Amniotic stem cell (primary cell): ENCODE measurements around the gene SMIM21.

Source experiments
- DNase-seq: peaks from one replicate; lab custom pipeline; 2025; lab: John Stamatoyannopoulos, UW

Gene SMIM21

DNA sequence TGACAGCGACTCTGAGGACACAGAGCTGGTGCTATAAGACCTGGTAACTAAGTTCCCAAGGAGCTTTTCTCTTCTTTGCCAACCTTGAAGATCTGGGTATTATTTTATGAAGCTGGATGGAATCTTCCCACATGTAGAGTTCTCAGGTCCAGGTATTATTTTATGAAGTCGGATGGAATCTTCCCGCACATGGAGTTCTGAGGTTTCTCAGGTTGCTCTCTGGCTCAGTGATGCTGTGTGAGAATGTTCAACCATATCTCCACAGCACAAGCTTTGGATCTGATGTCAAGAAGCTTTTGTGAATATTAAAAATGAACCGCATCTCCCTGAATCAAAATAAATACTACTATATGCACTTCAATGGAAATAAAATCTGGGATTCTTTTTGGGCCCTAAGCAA lies at the start of gene SMIM21:
Gene SMIM21 (minus strand): TSS at position 101 of the 400 bp plus-strand sequence. CDS start 140 bp downstream, outside the sequence.
- DNase-seq = no peak

DNA sequence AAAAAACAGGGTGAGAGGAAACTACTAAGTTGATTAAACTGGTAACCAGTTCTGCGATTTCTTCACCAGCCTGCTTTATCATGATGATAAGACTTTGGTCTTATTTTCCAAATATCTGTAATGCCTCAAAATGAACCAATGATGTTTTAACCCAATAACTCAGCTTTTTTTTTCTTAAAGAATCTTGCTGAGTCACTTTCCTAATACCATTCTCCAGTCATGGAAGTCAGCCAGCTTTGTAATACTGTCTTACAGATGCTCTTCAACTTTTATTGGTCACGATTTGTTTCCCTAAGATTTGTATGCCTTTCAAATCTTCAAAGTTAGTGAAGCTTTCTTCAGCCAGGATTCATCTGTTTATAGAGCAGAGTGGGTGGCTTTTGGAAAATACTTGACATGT lies 47.7 kb upstream of the SMIM21 start:
- DNase-seq = peak; percentile 53

DNA sequence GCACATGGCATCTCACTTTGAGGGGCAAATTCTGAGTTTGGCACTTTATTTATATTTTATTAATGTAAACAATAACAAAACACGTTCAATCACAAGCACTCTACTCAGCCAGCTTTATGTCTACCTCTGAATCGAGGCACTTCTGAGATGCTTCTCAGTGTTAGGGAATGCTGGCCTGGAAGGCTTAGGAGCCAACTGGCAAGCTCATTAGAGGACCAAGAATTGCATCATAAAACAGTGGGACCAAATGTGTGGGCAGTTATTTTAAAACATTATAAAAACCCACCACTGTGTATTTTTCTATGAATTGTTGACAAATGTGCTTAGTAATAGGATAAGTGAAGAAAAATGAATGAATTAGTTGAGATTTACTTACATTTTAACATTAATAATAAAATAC lies 46.8 kb upstream of the SMIM21 start:
- no peak for DNase-seq

DNA sequence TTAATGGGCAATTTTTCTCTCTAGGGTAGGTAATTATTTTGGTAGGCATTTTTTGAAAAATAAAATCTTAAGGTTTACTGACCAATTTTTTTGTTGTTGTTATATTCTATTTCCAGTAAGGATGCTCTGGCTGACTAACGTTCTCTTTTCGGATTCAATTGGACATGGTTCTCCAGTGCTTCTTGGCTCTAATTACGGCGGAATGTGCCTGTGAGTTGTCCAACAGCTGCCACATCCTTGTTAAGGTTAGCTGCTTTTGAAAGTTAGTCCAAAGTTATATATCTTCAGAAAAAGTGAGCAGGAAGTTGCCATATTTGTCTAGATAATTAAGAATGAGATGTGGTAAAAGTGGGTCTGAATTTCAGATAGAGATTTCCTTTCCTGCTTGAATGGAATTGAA lies 45.8 kb upstream of the SMIM21 start:
- no peak for DNase-seq

DNA sequence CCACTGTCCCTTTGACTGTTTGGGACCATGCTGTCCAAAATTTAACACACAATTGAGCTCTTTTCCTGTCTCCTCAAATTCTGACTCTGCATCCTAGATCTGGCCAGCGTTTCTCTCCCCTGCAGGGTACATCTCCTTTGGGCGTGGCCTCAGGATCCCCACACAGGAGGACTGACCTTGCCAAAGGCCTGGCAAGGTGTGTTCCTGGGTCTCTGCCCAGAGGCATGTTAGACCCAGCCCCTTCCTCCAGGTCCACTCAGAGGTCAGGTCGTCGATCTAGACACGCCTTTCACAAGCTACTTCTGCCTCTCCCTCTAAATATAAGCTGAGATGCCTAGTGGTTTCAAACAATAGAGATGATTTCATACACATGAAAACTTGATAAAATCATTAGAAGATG lies 45.4 kb upstream of the SMIM21 start:
- DNase-seq = no peak

DNA sequence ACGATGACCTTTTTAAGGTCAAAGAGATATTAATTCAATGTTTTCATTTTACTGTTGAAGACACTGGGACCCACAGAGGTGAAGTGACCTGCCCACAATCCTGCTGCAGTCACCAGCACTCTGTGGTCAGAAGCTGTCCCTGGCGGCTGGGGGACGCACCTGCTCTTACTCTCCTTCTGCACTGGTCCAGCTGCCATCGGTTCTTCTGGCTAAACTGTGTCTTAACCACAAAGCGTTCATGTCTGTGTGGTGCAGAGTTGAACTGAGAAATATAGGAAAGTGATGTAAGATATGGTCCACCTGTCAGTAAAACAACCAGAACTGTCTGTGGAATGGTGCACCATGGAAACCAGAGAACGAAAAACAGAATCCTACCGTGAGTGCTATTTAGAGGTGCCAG lies 44.9 kb upstream of the SMIM21 start:
- no peak for DNase-seq

DNA sequence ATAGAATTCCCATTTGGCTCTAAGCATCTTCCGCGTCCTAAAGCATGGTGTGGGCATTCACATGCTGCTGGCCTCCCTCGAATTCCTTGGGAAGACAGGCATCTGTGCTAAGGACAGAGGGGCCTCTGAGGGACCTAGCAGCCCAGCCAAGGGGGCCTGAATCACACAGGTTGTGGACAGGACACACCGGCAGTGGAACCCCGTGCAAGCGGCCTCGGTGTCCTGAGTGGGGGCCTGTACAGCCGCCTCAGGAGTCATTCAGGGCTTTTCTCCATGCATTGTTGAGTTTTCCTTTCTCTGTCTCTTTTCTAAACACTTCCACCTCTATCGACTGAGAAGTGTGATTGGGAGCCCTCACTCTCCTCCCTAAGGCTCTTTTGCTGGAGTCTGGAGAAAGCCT lies 44.3 kb upstream of the SMIM21 start:
- no peak for DNase-seq

DNA sequence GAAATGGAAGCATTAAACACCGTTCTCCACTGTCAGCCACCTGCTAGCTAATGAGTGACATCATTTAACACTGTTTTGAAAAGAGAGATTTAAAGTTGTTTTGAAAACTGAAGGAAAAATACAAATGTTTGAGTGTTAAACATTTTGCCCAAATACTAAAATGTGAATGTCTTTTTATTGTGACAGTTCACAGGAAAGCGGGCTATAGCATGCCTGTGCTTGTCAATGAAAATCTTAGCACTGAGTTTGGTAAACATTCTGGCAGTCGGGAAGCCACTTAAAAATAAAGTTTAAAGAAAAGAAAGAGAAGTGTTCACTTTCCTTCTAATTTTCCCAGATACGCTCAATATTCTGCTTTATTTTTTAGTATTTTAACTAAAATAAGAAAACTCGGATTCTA lies 40.3 kb upstream of the SMIM21 start:
- no peak for DNase-seq

DNA sequence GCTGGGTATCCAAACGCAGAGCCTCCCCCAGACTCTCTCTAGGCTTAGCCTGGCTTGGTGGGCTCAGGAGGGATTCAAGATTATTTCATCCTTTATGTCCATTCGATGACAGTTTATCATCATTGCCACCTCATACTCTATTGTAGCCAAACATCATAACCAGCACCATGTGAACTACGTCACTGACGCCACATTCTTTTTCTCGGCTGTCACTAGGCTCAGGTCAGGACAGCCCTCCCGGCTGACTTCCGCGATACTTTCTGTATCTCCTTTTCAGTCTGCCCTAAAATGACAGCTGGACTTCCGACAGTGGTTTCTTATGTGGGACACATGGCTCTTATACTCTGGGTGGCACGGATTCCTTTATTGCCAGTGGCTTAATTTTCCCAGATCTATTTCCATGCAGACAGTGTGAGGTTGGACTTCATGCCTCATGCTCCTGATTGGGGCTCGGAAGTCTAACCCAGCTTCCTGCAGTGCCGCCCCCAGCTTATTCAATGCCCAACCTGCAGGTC lies 39.8 kb upstream of the SMIM21 start:
- no peak for DNase-seq

DNA sequence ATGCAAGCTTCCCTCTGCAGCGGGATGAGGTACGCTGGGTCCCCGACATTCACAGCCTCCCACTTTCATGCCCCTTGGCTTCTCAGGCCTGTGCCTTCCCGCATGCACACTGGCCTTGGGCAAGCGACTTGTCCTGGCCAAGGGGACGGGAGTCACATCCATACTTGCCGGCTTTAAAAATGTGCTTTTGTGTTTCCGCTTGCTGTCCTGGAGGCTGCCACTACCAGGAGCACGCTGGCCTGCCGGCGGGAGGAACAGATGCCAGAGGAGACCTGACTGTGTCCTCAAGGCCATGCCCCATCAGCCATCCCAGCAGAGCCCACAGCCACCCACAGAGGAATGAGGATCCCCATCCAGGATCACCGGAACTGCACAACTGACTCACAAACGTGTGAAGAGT lies 36.9 kb upstream of the SMIM21 start:
- no peak for DNase-seq

DNA sequence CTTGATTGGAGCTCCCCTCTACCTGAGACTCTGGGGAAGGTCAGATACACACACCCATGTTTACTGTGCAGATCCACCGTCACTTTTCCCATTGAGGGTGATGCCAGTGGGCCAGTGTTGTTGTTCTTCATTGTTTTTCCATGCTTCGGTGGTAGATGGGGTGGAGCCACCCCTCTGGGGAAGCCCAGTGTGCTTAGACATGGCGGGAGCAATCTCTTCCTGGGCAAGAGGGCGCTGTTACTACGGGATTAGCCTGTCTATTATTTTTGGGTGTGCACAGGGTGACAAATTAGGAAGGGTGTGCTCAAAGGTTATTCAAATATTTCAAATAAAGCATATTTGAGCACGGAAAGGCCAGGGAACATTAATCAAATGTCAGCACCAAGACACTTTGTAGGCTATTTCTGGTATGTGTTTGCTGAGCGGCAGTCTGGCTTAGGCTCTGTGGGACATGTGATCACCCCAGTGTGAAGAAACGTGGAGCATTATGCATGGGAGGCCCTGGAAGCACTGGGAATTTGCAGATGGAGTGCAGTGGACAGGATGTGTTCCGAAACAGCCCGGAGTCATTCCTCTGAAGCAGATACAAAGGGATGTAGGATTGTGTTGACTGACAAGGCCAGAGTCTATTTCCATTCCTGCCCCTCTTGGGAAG lies 34.8 kb upstream of the SMIM21 start:
- no peak for DNase-seq

DNA sequence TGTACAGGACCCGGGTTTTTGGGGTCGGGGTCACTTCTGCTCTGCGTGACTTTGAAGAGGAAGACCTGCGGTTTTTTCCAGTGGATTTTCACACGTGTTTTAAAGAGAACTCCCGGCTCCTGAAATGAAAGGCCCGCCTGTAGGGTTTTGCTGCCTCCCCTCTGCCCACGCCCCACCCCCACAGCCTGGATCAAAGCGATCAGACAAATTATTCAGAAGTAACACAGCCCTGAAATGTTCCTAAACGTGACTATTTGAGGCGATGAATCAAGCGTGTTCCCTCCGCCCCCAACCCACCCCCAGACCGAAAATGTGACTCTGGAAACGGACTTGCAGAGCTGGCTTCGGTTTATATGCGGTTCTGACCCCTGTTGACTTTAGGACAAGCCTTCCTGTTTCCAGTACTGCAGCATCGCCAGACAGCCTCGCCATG lies 28.7 kb upstream of the SMIM21 start:
- DNase-seq = no peak

DNA sequence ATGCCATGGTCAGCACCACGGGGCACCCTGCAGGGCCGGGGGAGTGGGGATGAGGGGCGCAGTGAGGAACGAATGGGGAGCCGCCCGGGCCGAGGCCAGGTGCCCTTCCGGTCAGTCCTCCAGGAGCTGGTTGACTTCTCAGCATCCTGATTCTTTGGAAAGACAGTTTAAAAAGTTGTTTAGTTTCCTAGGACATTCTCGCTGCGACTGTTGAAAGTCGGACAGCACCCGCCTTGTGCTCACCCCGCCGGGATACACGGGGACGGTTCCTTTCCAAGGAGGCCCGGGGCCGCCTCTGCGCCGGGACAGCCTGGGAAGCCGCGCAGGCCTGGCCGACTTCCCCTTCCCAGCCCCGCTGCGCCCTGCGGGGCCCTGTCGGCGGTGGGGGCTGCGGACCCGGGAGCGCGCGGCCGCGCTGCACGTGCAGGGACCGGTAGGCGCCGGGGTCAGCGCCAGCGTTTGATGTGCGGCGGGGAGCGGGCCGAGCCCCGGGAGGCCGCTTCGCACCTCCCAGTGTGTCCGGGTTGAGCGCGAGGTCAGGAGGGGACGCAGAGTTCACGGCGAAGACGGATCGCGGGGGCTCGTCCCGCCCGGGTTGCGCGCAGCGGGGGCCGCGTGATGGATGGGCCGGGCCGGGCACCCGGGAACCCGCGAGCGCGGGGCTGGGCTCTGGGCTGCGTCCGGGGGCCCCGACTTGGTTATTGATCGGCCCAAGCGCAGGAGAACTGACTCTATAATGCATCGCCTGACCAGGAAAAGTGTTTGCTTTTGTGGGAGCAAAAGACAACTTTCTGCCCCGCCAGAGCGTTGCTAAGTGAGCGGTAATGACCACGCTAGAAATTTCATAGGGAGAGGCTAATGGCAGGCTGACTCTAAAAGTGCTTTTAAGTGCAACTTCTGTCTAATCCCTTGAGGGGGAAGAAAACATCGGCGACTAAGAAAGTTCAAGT lies 28.0 kb upstream of the SMIM21 start:
- DNase-seq = no peak

DNA sequence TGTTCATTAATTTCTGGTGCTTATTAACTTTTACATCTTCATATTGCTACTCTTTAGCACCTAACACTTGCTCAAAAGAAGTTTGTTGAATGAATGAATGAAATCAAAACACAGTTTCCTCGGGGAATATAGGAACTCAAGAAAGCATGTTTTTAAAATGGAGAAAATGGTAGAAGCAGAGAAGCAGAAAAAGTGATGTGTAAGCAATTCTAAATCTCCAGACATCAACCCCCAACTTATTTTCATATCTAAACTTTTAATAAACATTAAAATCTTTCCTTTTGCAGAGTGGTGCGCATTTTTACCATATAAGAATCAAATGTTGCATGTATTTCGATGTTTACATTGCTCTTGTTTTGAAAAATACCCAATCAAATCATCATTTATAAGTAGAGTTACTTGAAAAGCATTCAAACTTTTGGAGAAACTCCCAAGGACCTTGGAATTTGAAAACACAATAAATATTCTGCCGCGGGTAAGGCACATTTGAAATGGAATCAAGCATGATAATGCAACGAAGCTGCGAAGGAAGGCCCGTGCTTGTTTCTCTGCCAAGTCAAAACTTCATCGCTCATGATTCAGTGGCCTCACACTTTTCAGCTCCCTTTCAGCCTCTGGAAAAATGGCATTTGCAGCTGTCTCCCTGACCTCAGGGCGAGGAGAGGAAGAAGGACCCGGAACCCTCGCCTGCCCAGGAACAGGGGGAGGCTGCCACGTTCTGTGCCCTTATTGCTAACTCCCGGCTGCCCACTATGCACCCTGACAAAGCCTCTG lies 26.7 kb upstream of the SMIM21 start:
- no peak for DNase-seq

DNA sequence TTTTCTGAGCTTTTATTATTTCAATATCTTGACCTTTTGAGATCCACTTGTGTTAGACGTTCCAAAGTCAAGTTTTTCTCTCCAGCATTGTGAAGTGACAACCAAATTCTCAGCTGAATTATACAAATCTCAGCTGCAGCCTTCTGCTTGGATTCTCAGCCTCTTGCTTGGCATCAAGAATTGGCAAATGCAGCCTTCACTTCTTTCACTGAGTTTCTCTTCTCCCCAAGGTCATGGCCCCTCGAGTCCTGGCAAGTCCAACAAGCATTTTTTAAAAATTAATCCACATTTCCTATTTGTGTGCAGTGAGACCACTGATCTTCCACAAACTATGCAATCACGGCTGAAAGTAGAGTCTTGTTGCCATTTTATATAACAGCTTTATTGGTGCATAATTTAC lies 23.4 kb upstream of the SMIM21 start:
- DNase-seq = no peak

DNA sequence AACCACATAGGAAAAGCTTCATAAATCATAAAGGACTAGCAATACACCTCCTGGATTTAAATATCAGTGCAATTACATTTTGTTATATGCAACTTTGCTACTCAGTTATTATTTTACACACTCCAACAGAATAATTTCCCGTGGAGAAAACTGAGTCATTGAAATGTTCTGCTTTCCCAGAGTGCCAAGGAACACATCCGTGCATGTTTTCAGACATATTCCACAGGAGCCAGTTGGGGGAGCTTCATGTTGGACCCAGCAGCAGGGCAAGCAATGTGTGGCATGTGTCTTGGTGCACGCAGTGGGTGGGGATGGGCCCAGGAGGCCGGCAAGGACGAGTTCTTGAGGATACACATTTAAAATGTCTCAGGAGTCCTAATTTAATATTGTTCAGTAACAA lies 14.4 kb upstream of the SMIM21 start:
- DNase-seq = no peak

DNA sequence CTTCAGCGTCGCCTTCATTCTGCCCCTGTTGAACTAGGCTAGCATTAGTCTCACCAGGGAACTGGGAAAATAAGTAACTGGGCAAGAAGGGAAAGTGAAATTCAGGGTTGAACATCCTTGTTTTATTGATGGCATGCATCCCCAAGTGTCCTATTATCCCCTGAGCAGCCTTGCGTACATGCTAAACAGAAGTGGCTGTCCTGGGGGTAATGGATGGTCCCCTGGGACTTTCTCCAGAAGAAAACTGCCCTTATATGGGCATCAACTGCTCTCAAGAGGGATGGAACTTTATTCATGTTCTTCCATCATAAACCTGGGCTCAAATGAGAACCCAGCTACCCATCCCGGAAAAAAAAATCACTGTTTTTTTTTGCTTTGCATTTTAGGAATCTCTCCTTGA lies 11.8 kb upstream of the SMIM21 start:
- DNase-seq = no peak

DNA sequence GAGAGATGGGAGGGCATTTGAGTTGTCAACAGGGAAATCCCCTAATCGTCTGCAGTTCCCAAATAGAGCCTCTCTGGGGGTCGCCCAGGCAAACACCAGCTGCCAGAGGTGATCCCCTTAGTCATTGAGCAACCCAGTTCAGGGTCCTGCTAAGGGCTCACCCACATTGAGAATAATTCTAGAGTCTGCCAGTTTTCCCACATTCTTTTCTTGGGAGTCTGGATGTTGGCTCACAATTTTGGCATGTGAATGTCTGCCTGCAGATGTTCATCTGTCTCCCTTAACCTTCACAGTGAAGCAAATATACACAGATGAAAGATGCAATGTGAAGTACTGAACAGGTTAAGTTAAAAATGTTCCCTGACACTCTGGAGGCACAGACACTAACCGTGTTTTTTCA lies 11.4 kb upstream of the SMIM21 start:
- no peak for DNase-seq

DNA sequence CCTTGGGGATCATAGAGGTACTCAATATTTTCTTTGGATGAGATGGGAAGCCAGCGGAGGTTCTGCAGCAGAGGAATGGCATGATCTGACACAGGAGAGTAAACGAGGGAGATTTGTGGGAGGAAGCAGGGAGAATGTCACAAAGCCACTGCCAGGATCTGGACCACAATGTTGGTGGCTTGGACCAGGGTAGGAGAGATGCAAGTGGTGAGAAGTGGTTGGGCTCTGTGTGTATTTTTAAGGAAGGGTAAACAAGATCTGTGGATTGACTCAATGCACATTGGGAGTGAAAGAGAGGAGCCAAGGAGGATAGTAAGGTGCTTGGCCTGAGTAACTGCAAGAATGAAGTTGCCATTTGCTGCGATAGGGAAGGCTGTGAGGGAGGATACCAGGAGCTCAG lies 10.5 kb upstream of the SMIM21 start:
- no peak for DNase-seq

DNA sequence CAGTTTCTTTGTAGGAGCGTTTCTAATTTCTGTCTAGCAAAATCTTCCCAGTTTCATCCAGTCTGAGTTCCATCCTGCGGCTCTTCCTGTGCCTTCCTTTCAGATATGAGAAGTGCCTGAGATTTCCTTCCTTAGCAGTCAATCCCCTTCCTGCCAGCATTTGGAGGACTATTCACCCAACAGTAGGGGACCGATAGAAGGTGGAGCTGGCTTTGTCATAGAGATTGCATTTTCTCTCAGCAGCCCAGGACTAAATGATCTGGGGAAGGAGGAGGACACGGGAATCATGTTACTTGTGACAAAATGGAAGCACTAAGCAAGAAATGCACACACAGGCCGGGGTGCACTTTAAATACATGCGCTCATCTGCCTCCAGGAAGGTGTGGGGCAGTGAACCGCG lies 5.6 kb upstream of the SMIM21 start:
- no peak for DNase-seq

DNA sequence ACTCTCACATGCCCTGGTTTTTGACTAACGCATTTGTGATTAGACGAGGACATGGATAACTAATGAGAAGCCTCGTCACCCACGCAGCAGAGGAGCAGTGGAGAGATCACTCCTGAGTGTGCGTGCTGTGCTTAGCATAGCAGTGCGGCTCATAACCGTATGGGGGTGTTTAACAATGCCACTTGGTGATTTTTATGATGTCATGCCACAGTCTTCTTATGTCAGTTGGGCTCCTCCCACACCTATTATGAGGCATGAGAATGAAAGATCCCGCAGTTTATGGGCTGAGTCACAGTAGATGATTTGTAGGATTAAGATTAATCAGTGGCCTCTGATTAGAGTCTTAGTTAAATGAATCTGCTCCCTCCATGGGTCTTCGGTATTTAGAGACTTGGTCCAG lies 2.5 kb upstream of the SMIM21 start:
- no peak for DNase-seq

DNA sequence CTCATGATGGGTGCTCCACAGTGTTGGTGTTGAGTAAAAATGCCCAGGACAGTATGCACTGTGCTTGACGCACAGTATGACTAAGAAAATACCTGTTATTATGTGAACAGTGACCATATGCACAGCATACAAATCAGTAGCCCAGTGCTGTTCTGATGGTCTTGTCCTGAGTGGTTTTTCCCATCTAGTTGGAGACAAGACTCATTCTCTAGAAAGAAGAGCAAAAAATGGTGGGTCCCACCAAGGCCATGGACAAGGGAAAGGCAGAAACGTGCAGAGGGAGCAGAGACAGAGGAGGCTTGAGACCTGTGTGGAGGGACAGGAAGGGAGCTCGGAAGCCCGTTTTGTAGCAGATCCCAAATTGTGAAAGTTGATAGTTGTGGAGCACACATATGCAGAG lies 987 bp upstream of the SMIM21 start:
- DNase-seq = no peak
